Natural killer cell (primary cell): ENCODE measurements around the gene CLIP3. TPM values are rescaled to one million over a fixed set of nuclear protein-coding genes. Genes with fewer than 3 reads are reported as not detected.
A peak's percentile ranks its signal among the peaks of the same experiment; 100 is the strongest.

ENCODE experiments used
- ATAC-seq, 3 donors: fragments of 150-1000 bp in 2 of 3; fragments of 200-7000 bp in 1 of 3; cut with Tn5 transposase; 1 replicate in 1 of 3; 2 replicates in 2 of 3; pipeline ENCODE4 v1.10.0; 2021; ENCODE audit warnings: mild to moderate bottlenecking in 2 of 3, moderate library complexity in 2 of 3
- DNase-seq, 2 donors: peaks; one replicate each; pipeline versions ENCODE4 v3.0.0 to v3.0.0-alpha.2; 2013 to 2021; ENCODE audit warnings: mixed read lengths in 1 of 2
- H3K27ac ChIP-seq: one replicate; pipeline ENCODE4 v1.5.1; 2013; ENCODE audit warnings: mild to moderate bottlenecking, low read length
- H3K27me3 ChIP-seq: one replicate; pipeline ENCODE4 v1.6.1; 2013; ENCODE audit warnings: low read length; ENCODE audit not compliant: control insufficient read depth, insufficient read depth
- H3K36me3 ChIP-seq: one replicate; pipeline ENCODE4 v1.6.1; 2013; ENCODE audit warnings: low read length; ENCODE audit not compliant: control insufficient read depth, insufficient read depth
- H3K4me1 ChIP-seq: one replicate; pipeline ENCODE4 v1.6.1; 2013; ENCODE audit warnings: low read length; ENCODE audit not compliant: control insufficient read depth, insufficient read depth
- H3K4me3 ChIP-seq: one replicate; pipeline ENCODE4 v1.5.1; 2013; ENCODE audit warnings: low read length
- H3K9me3 ChIP-seq: one replicate; pipeline ENCODE4 v1.6.1; 2013; ENCODE audit warnings: low read length; ENCODE audit not compliant: control insufficient read depth, insufficient read depth
- H3K27ac Mint-ChIP-seq, 2 donors: one replicate each; pipeline ENCODE4 v1.8.0; 2022; ENCODE audit warnings: mild to moderate bottlenecking in 2 of 2, mixed read lengths in 2 of 2, moderate library complexity in 1 of 2
- H3K27me3 Mint-ChIP-seq, 2 donors: one replicate each; pipeline ENCODE4 v1.8.0; 2022; ENCODE audit warnings: low read depth in 2 of 2, mixed read lengths in 2 of 2
- H3K36me3 Mint-ChIP-seq: one replicate; pipeline ENCODE4 v1.8.0; 2022; ENCODE audit warnings: mixed read lengths
- H3K4me1 Mint-ChIP-seq, 2 donors: one replicate each; pipeline ENCODE4 v1.8.0; 2022; ENCODE audit warnings: mixed read lengths in 2 of 2
- H3K4me3 Mint-ChIP-seq: one replicate; pipeline ENCODE4 v1.8.0; 2022; ENCODE audit warnings: mild to moderate bottlenecking, moderate library complexity, mixed read lengths
- H3K9me3 Mint-ChIP-seq, 2 donors: one replicate each; pipeline ENCODE4 v1.8.0; 2022; ENCODE audit warnings: mixed read lengths in 2 of 2
- CTCF ChIP-seq: fragments of 200-600 bp; IDR thresholded peaks from one replicate; pipeline ENCODE4 v1.8.0; 2022; ENCODE audit warnings: antibody characterized with exemption
- WGBS: methylation state at CpG from one replicate; pipeline ENCODE4 v1.1.7; 2013; ENCODE audit warnings: missing lambda C conversion rate; ENCODE audit not compliant: insufficient coverage; 5-methylcytosine and 5-hydroxymethylcytosine counted together
- intact Hi-C: fragments of 100-400 bp; cut with micrococcal nuclease; formaldehyde crosslinking; loops from one replicate; pipeline ENCODE4 v1.14.2; 2022
- total RNA-seq, 4 donors: library from RNA; stranded (reverse); fragments of 120-200 nt in 1 of 4; gene quantifications; one replicate each; pipeline versions ENCODE4 v1.2.3 to v1.2.4, GENCODE V29; 2013 to 2022

The CLIP3 gene
- total RNA-seq, 3 donors from 2014 or later (not counting 1 experiment from before 2014, with no cell fraction given): 0.33 to 2.1 (median 1.3) TPM

GRCh38 chr19:35996777-35997176, 35.9 kb downstream of the CLIP3 start:
- intact Hi-C loops: loop anchor here (5.0 to 10.0 kb wide), 2 partner anchors 56 to 118 kb away; partner anchors contain the start of genes OVOL3, POLR2I, TBCB and THAP8
- H3K4me1 ChIP-seq: peaks cover 26% of the 10 kb centered on the region
- WGBS: 96% methylated on average over 7 of the region's 8 CpGs
- no peaks in the 10 kb centered on the region for H3K9me3 ChIP-seq
- Mint-ChIP-seq H3K27ac (peak overlapping the region in 1 of 2 donors; percentile 95), H3K9me3 (no peaks in the 10 kb centered on the region), H3K4me1 (peaks cover 12 to 37% of the 10 kb centered on the region in 2 donors), H3K36me3 (no peaks in the 10 kb centered on the region), H3K27me3 (no peaks in the 10 kb centered on the region), H3K4me3 (peak overlapping the region; percentile 37)
- H3K36me3 ChIP-seq: peaks cover 8% of the 10 kb centered on the region
- DNase-seq (no peak), ATAC-seq (no peak)
- no peak overlapping the region for H3K27ac ChIP-seq
- H3K27me3 ChIP-seq: no peaks in the 10 kb centered on the region
- no peak for TF ChIP-seq CTCF
- H3K4me3 ChIP-seq: no peak overlapping the region

GRCh38 chr19:35995048-35995993, 37.4 kb downstream of the CLIP3 start, which contains the start of gene SDHAF1:
TSS of gene SDHAF1 (plus strand) at chr19:35995188. CDS start at chr19:35995275, 87 bp downstream.
- Histone ChIP-seq H3K4me3 (peak within 1 kb of the TSS; percentile 59), H3K36me3 (peaks cover 8% of the 10 kb centered on the region), H3K27me3 (no peaks in the 10 kb centered on the region), H3K9me3 (no peaks in the 10 kb centered on the region), H3K4me1 (peaks cover 26% of the 10 kb centered on the region), H3K27ac (peak within 1 kb of the TSS; percentile 83)
- no peak for TF ChIP-seq CTCF
- ATAC-seq (peak; percentile 89 to 94 (median 91)), DNase-seq (peak; percentile 88 to 95)
- Mint-ChIP-seq H3K27ac (peak within 1 kb of the TSS; percentile 91 to 95), H3K27me3 (no peaks in the 10 kb centered on the region), H3K9me3 (no peaks in the 10 kb centered on the region), H3K4me3 (peak within 1 kb of the TSS; percentile 96), H3K4me1 (peaks cover 12 to 30% of the 10 kb centered on the region in 2 donors), H3K36me3 (no peaks in the 10 kb centered on the region)
- intact Hi-C loops: loop anchor here (1.0 to 10.0 kb wide), 3 partner anchors 19 to 119 kb away; partner anchors contain the start of genes ALKBH6, OVOL3, POLR2I and TBCB
- WGBS: under 1% methylated on average over 97 of the region's 97 CpGs

GRCh38 chr19:35993923-35994598, 38.6 kb downstream of the CLIP3 start:
- intact Hi-C loops: loop anchor here (10.0 kb wide), 1 partner anchor 121 kb away; the partner anchor contains the start of genes OVOL3, POLR2I and TBCB
- Mint-ChIP-seq H3K4me1 (peaks cover 12 to 30% of the 10 kb centered on the region in 2 donors), H3K9me3 (no peaks in the 10 kb centered on the region), H3K4me3 (peak overlapping the region; percentile 73), H3K27me3 (peaks cover 0 to 3% of the 10 kb centered on the region in 2 donors), H3K36me3 (no peaks in the 10 kb centered on the region), H3K27ac (peak overlapping the region; percentile 91 to 95)
- 53% methylated on average over 49 of the region's 49 CpGs for WGBS
- no peak for TF ChIP-seq CTCF
- Histone ChIP-seq H3K9me3 (no peaks in the 10 kb centered on the region), H3K27me3 (no peaks in the 10 kb centered on the region), H3K4me1 (peaks cover 26% of the 10 kb centered on the region), H3K36me3 (peaks cover 8% of the 10 kb centered on the region), H3K4me3 (no peak overlapping the region), H3K27ac (no peak overlapping the region)
- ATAC-seq: no peak
- peak in 1 of 2 donors; percentile 27 for DNase-seq
